ENCODE measurements around the gene AHRR.
"Not testable (repeated sequence)": the region's sequence is repeated elsewhere in the genome, so short reads cannot be mapped to it uniquely, and the experiment has no call there.

Gene AHRR

GRCh38 chr5:475704-476101, 154.2 kb downstream of the AHRR start:
- no peak for DNase-seq (ENCODE audit: low spot score)

GRCh38 chr5:476102-476813, 154.7 kb downstream of the AHRR start:
- DNase-seq (ENCODE audit: low spot score), result no peak

- no peak for DNase-seq (ENCODE audit: low spot score)
Measured at GRCh38 chr5:476814-477175, 155.3 kb downstream of the AHRR start.

GRCh38 chr5:477247-477646, 155.7 kb downstream of the AHRR start:
- DNase-seq (ENCODE audit: low spot score), result no peak

- no peak for DNase-seq (ENCODE audit: low spot score)
Measured at GRCh38 chr5:477871-478270, 156.4 kb downstream of the AHRR start.

GRCh38 chr5:478369-478981, 157.0 kb downstream of the AHRR start:
- DNase-seq (ENCODE audit: low spot score), result no peak

- no peak for DNase-seq (ENCODE audit: low spot score)
Measured at GRCh38 chr5:478982-479535, 157.5 kb downstream of the AHRR start.

GRCh38 chr5:479566-480319, 158.2 kb downstream of the AHRR start:
- no peak for DNase-seq (ENCODE audit: low spot score)

- DNase-seq (ENCODE audit: low spot score), result no peak
Measured at GRCh38 chr5:481347-481746, 159.8 kb downstream of the AHRR start.

- no peak for DNase-seq (ENCODE audit: low spot score)
Measured at GRCh38 chr5:482021-482420, 160.5 kb downstream of the AHRR start.

GRCh38 chr5:482506-482905, 161.0 kb downstream of the AHRR start:
- DNase-seq (ENCODE audit: low spot score), result no peak

- DNase-seq (ENCODE audit: low spot score), result no peak
Measured at GRCh38 chr5:483011-483410, 161.5 kb downstream of the AHRR start.

- no peak for DNase-seq (ENCODE audit: low spot score)
Measured at GRCh38 chr5:483434-484140, 162.1 kb downstream of the AHRR start.

GRCh38 chr5:484556-484955, 163.0 kb downstream of the AHRR start:
- DNase-seq (ENCODE audit: low spot score), result no peak

GRCh38 chr5:485113-485945, 163.8 kb downstream of the AHRR start:
- DNase-seq (ENCODE audit: low spot score), result no peak

GRCh38 chr5:485946-486491, 164.5 kb downstream of the AHRR start:
- no peak for DNase-seq (ENCODE audit: low spot score)

GRCh38 chr5:486597-486996, 165.1 kb downstream of the AHRR start:
- DNase-seq (ENCODE audit: low spot score), result not testable (repeated sequence)
